Transverse colon (tissue), 4 donors: Measurements from ENCODE around the gene SARS2.

ENCODE experiments used
- EP300 ChIP-seq: sonication (generic); formaldehyde crosslinking; IDR thresholded peaks from one replicate; pipeline ENCODE4 v1.6.1; 2017; ENCODE audit warnings: antibody characterized with exemption, low read depth
- POLR2A ChIP-seq: fragments of 450-650 bp; IDR thresholded peaks from one replicate; pipeline ENCODE4 v1.6.1; 2016; ENCODE audit warnings: antibody characterized with exemption, mild to moderate bottlenecking, moderate library complexity
- POLR2AphosphoS5 ChIP-seq, 3 donors: sonication (generic); formaldehyde crosslinking; IDR thresholded peaks; one replicate each; pipeline ENCODE4 v1.6.1; 2016; ENCODE audit warnings: antibody characterized with exemption in 3 of 3
- TF ChIP-seq, protein P1 (sequence below), 5 experiments: fragments of 200-600 bp in 3 of 5; fragments of 450-650 bp in 2 of 5; sonication (generic) in 3 of 5; IDR thresholded peaks; 1 replicate in 2 of 5; 2 replicates in 3 of 5; pipeline ENCODE4 v1.5.1; 2016 to 2017; ENCODE audit warnings: antibody characterized with exemption in 5 of 5, inconsistent platforms in 3 of 5, mild to moderate bottlenecking in 2 of 5, moderate library complexity in 1 of 5

DNA sequence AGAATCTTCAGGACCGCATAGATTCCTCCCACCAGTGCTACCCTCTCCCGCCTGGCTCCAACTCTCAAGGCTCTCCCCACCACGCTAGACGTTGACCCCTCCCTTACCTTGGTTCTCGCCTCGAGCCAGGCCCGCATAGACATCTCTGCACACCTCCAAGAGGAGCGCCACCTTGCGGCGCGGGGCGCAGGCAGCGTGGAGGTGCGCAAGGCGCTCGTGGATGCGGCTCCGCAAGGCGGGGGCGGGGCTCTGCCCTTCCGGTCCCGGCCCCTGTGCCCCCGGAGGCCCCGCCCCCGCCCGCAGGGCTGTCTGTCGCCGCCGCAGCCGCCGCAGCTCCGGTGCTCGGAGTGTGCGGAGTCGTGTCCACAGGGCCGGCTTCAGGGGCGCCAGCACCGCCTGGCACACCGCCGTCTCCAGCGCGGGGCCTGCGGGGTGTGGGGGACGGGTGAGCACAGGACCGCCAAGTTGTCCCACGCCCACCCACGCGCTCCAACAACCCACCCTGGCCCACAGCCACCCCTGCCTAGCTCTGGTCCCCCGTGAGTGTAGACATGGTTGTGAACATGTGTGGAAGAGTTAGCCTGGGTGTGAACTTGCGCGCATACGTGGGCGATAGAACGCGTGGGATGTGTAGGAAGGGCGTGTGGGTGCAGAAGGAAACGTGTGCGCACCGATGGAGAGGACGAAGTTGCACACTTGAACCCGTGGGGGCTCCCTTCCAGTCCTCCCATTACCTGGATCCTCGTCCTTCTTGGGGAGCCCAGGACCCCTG lies 60.5 kb downstream of the SARS2 start:
- no peak for TF ChIP-seq EP300
- TF ChIP-seq, protein P1, sequence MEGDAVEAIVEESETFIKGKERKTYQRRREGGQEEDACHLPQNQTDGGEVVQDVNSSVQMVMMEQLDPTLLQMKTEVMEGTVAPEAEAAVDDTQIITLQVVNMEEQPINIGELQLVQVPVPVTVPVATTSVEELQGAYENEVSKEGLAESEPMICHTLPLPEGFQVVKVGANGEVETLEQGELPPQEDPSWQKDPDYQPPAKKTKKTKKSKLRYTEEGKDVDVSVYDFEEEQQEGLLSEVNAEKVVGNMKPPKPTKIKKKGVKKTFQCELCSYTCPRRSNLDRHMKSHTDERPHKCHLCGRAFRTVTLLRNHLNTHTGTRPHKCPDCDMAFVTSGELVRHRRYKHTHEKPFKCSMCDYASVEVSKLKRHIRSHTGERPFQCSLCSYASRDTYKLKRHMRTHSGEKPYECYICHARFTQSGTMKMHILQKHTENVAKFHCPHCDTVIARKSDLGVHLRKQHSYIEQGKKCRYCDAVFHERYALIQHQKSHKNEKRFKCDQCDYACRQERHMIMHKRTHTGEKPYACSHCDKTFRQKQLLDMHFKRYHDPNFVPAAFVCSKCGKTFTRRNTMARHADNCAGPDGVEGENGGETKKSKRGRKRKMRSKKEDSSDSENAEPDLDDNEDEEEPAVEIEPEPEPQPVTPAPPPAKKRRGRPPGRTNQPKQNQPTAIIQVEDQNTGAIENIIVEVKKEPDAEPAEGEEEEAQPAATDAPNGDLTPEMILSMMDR (IDR thresholded peaks at IDR 0.05): peak; percentile 72 to 87 (median 82)
- TF ChIP-seq POLR2A: no peak
- peak in 1 of 3 donors; percentile 38 for TF ChIP-seq POLR2AphosphoS5 (IDR thresholded peaks at IDR 0.05)
